ENCODE measurements around the gene DNAJB12. TPM values are rescaled to one million over a fixed set of nuclear protein-coding genes. Genes with fewer than 3 reads are reported as not detected.
"Not testable (repeated sequence)": the region's sequence is repeated elsewhere in the genome, so short reads cannot be mapped to it uniquely, and the experiment has no call there.

DNAJB12 gene
- total RNA-seq, 1 experiment from 2014 or later = 25.8 TPM

GRCh38 chr10:72326665-72327603 is 27.8 kb downstream of the DNAJB12 start:
- not testable (repeated sequence) for DNase-seq (ENCODE audit: low read depth, low spot score)
- BruUV-seq (replicated peaks) = TSS peak; percentile 89

GRCh38 chr10:72325243-72326175 is 29.2 kb downstream of the DNAJB12 start:
- peaks cover 78 to 93% of the 10 kb centered on the region in 2 experiments for H3K4me1 ChIP-seq (ENCODE audit: control insufficient read depth in 1 of 2, insufficient read depth in 2 of 2, low read length in 2 of 2)
- H3K9me2 ChIP-seq (ENCODE audit: insufficient read depth); H4K20me1 ChIP-seq (ENCODE audit: insufficient read depth); H3K27me3 ChIP-seq (ENCODE audit: insufficient read depth, low read length); RAD21 ChIA-PET (ENCODE audit: low non-redundant PET in 1 of 2, low total read pairs in 2 of 2, uncharacterized antibody in 2 of 2, unreplicated experiment in 2 of 2); DNase-seq (ENCODE audit: low read depth, low spot score); H3K36me3 ChIP-seq (ENCODE audit: control insufficient read depth in 1 of 2, insufficient read depth in 2 of 2, low read length in 2 of 2); H3K9me3 ChIP-seq (ENCODE audit: control insufficient read depth in 1 of 2, insufficient read depth in 1 of 2, low read depth in 1 of 2, low read length in 2 of 2); ATAC-seq; H2AFZ ChIP-seq (ENCODE audit: low read depth, low read length, poor library complexity, severe bottlenecking); H3K79me2 ChIP-seq (ENCODE audit: insufficient read depth, low read length); BruUV-seq (replicated peaks): not testable (repeated sequence)
- H3K9ac ChIP-seq (ENCODE audit: low read length) = peak overlapping the region; percentile 38
- ChIA-PET CTCF (interaction anchor here (1.0 to 1.1 kb wide), 2 partner anchors 12 to 51 kb away, joined by 3 read pairs; no protein-coding TSS in a partner anchor), POLR2A (interaction anchor here (0.9 to 12.3 kb wide), 13 partner anchors 10 to 109 kb away, joined by 3 to 274 read pairs (median 4); partner anchors contain the start of genes ANAPC16, ASCC1 and DDIT4)
- H3K4me2 ChIP-seq (ENCODE audit: low read length) = peak overlapping the region; percentile 76
- peak overlapping the region in 1 of 2 experiments; percentile 22; a peak in 2 of 4 replicates for H3K4me3 ChIP-seq (replicated peaks in 1 of 2; ENCODE audit: low read depth in 1 of 2, low read length in 2 of 2)
- peak overlapping the region; percentile 89 for H3K27ac ChIP-seq (ENCODE audit: low read depth, low read length)
- intact Hi-C loops (cut with micrococcal nuclease) = loop anchor here (5.0 to 10.0 kb wide), 2 partner anchors 153 to 461 kb away; no protein-coding TSS in a partner anchor
- TF ChIP-seq POLR2A (IDR thresholded peaks at IDR 0.05; ENCODE audit: borderline replicate concordance, extremely low read depth, insufficient read depth, insufficient read length) = peak; percentile 26

More at GRCh38 chr10:72326665-72327603, 27.8 kb downstream of the DNAJB12 start:
- intact Hi-C loops (cut with micrococcal nuclease) = loop anchor here (5.0 to 10.0 kb wide), 2 partner anchors 155 to 462 kb away; no protein-coding TSS in a partner anchor
- not testable (repeated sequence) for ATAC-seq; H3K9me2 ChIP-seq (ENCODE audit: insufficient read depth); H3K9ac ChIP-seq (ENCODE audit: low read length); H3K4me3 ChIP-seq (replicated peaks in 1 of 2; ENCODE audit: low read depth in 1 of 2, low read length in 2 of 2); H2AFZ ChIP-seq (ENCODE audit: low read depth, low read length, poor library complexity, severe bottlenecking); H3K79me2 ChIP-seq (ENCODE audit: insufficient read depth, low read length); H3K27me3 ChIP-seq (ENCODE audit: insufficient read depth, low read length); H4K20me1 ChIP-seq (ENCODE audit: insufficient read depth); H3K9me3 ChIP-seq (ENCODE audit: control insufficient read depth in 1 of 2, insufficient read depth in 1 of 2, low read depth in 1 of 2, low read length in 2 of 2); H3K36me3 ChIP-seq (ENCODE audit: control insufficient read depth in 1 of 2, insufficient read depth in 2 of 2, low read length in 2 of 2)
- POLR2A ChIA-PET = interaction anchor here (1.0 to 12.3 kb wide), 15 partner anchors 7 to 79 kb away, joined by 3 to 274 read pairs (median 5); partner anchors contain the start of gene DDIT4
- CTCF ChIA-PET = interaction anchor here (1.0 kb wide), 2 partner anchors 11 to 52 kb away, joined by 3 read pairs; no protein-coding TSS in a partner anchor
- Histone ChIP-seq H3K4me1 (ENCODE audit: control insufficient read depth in 1 of 2, insufficient read depth in 2 of 2, low read length in 2 of 2) (peaks cover 75 to 93% of the 10 kb centered on the region in 2 experiments), H3K4me2 (ENCODE audit: low read length) (peak overlapping the region; percentile 59; the same call in 1 of the 2 replicates), H3K27ac (ENCODE audit: low read depth, low read length) (peak overlapping the region; percentile 92; the same call in 1 of the 2 replicates)
- RAD21 ChIA-PET (ENCODE audit: low non-redundant PET in 1 of 2, low total read pairs in 2 of 2, uncharacterized antibody in 2 of 2, unreplicated experiment in 2 of 2) = interaction anchor here in 1 of 2 experiments (0.5 kb wide), 1 partner anchor 129 kb away, joined by 3 read pairs; no protein-coding TSS in a partner anchor
- TF ChIP-seq POLR2AphosphoS5 (IDR thresholded peaks at IDR 0.05; ENCODE audit: low read depth, low read length) = peak; percentile 61
- TF ChIP-seq POLR2A (IDR thresholded peaks at IDR 0.05; ENCODE audit: borderline replicate concordance, extremely low read depth, insufficient read depth, insufficient read length) = peak; percentile 94

Data from HCT116 (cell line).